Measurements from ENCODE around the gene KLHL26. TPM values are rescaled to one million over a fixed set of nuclear protein-coding genes. Genes with fewer than 3 reads are reported as not detected.
"Not testable (repeated sequence)": the region's sequence is repeated elsewhere in the genome, so short reads cannot be mapped to it uniquely, and the experiment has no call there.

KLHL26 gene
- total RNA-seq, 1 donor from 2014 or later, result 14.9 TPM

- DNase-seq (ENCODE audit: low spot score), result no peak
These were observed 26.3 kb downstream of the KLHL26 start for GRCh38 chr19:18662972-18663732.

GRCh38 chr19:18663940-18664530, 27.2 kb downstream of the KLHL26 start:
- DNase-seq (ENCODE audit: low spot score), result no peak

GRCh38 chr19:18665771-18666202, 29.0 kb downstream of the KLHL26 start:
- no peak for DNase-seq (ENCODE audit: low spot score)

GRCh38 chr19:18666317-18666716, 29.5 kb downstream of the KLHL26 start:
- DNase-seq (ENCODE audit: low spot score), result no peak

- no peak for DNase-seq (ENCODE audit: low spot score)
These were observed 30.0 kb downstream of the KLHL26 start for GRCh38 chr19:18666784-18667183.

GRCh38 chr19:18667531-18668251, 30.9 kb downstream of the KLHL26 start:
- no peak for DNase-seq (ENCODE audit: low spot score)

GRCh38 chr19:18668252-18668631, 31.4 kb downstream of the KLHL26 start:
- DNase-seq (ENCODE audit: low spot score), result no peak

- no peak for DNase-seq (ENCODE audit: low spot score)
These were observed 32.1 kb downstream of the KLHL26 start for GRCh38 chr19:18668744-18669523.

- DNase-seq (ENCODE audit: low spot score), result no peak
These were observed 32.6 kb downstream of the KLHL26 start for GRCh38 chr19:18669524-18669817.

- no peak for DNase-seq (ENCODE audit: low spot score)
These were observed 33.1 kb downstream of the KLHL26 start for GRCh38 chr19:18669883-18670282.

GRCh38 chr19:18670312-18670711, 33.5 kb downstream of the KLHL26 start:
- no peak for DNase-seq (ENCODE audit: low spot score)

- DNase-seq (ENCODE audit: low spot score), result no peak
These were observed 34.6 kb downstream of the KLHL26 start for GRCh38 chr19:18671303-18672043.

GRCh38 chr19:18672044-18672451, 35.2 kb downstream of the KLHL26 start:
- DNase-seq (ENCODE audit: low spot score), result no peak

- DNase-seq (ENCODE audit: low spot score), result no peak
These were observed 35.9 kb downstream of the KLHL26 start for GRCh38 chr19:18672606-18673337.

GRCh38 chr19:18674616-18675015, 37.8 kb downstream of the KLHL26 start:
- DNase-seq (ENCODE audit: low spot score), result no peak

- no peak for DNase-seq (ENCODE audit: low spot score)
These were observed 39.0 kb downstream of the KLHL26 start for GRCh38 chr19:18675779-18676178.

- no peak for DNase-seq (ENCODE audit: low spot score)
These were observed 39.9 kb downstream of the KLHL26 start for GRCh38 chr19:18676692-18677091.

GRCh38 chr19:18677156-18677555, 40.3 kb downstream of the KLHL26 start:
- no peak for DNase-seq (ENCODE audit: low spot score)

GRCh38 chr19:18680148-18680547, 43.3 kb downstream of the KLHL26 start:
- not testable (repeated sequence) for DNase-seq (ENCODE audit: low spot score)

GRCh38 chr19:18682807-18683108, 45.9 kb downstream of the KLHL26 start:
- DNase-seq (ENCODE audit: low spot score), result no peak
